ENCODE data around the gene B3GNT3. TPM values are rescaled to one million over a fixed set of nuclear protein-coding genes. Genes with fewer than 3 reads are reported as not detected.

The B3GNT3 gene
- total and polyA plus RNA-seq, 2 of the 4 experiments (the other 2 are of a cell fraction), result not detected

DNA sequence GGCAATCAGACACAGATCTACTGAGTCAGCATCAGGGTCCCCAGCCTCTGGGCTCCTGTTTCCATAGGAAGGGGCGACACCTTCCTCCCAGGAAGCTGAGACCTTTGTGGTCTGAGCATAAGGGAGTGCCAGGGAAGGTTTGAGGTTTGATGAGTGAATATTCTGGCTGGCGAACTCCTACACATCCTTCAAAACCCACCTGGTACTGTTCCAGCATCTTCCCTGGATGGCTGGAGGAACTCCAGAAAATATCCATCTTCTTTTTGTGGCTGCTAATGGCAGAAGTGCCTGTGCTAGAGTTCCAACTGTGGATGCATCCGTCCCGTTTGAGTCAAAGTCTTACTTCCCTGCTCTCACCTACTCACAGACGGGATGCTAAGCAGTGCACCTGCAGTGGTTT lies 17.2 kb downstream of the B3GNT3 start:
- intact Hi-C loops (cut with micrococcal nuclease), result no loop called here
- peaks cover 33% of the 10 kb centered on the region for H3K27me3 ChIP-seq (ENCODE audit: control insufficient read depth, insufficient read depth, low read length)
- in situ Hi-C loops (cut with MboI; ENCODE audit: low sequenced_read_pairs), result no loop called here
- no peaks in the 10 kb centered on the region for H4K20me1 ChIP-seq (ENCODE audit: insufficient read depth, low read length)
- no peak overlapping the region for H3K27ac ChIP-seq (ENCODE audit: insufficient read depth, low read length)
- H3K14ac ChIP-seq (replicated peaks; ENCODE audit: low read depth, low read length), result no peak overlapping the region
- no TSS peak for BruUV-seq (replicated peaks)
- no peak overlapping the region for H3K4me3 ChIP-seq (ENCODE audit: insufficient read depth, low read depth, low read length)
- H2BK120ac ChIP-seq (ENCODE audit: low read depth, low read length), result no peak overlapping the region
- WGBS, 2 experiments (ENCODE audit: extremely low coverage in 2 of 2, insufficient read length in 1 of 2), result no CpG with 5 or more reads among the region's 5 CpGs
- no peak overlapping the region for H3K4me2 ChIP-seq (ENCODE audit: low read depth, low read length)
- no peak overlapping the region for H4K91ac ChIP-seq (ENCODE audit: insufficient read depth, low read depth, low read length)
- ChIA-PET POLR2A (ENCODE audit: unreplicated experiment) (no interaction called here), CTCF (interaction anchor here (0.6 kb wide), 1 partner anchor 135 kb away, joined by 4 read pairs; no protein-coding TSS in a partner anchor)
- H2BK15ac ChIP-seq (ENCODE audit: low read depth, low read length), result no peak overlapping the region
- no peaks in the 10 kb centered on the region for H3K79me1 ChIP-seq (ENCODE audit: low read depth in 1 of 2, low read length in 2 of 2)
- DNase-seq (no peak), ATAC-seq (ENCODE audit: low read depth) (no peak)
- H2AK9ac ChIP-seq (replicated peaks; ENCODE audit: low read depth, low read length, poor library complexity), result no peak overlapping the region
- H2AK5ac ChIP-seq (ENCODE audit: low read depth, low read length), result no peak overlapping the region
- no peak overlapping the region for H3K18ac ChIP-seq (ENCODE audit: low read depth, low read length)
- no peak overlapping the region for H2BK20ac ChIP-seq (ENCODE audit: low read depth, low read length)
- H4K8ac ChIP-seq (ENCODE audit: low read depth in 2 of 2, low read length in 2 of 2), result no peak overlapping the region
- no peak overlapping the region for H2BK5ac ChIP-seq (ENCODE audit: low read depth, low read length, poor library complexity, severe bottlenecking)
- no peaks in the 10 kb centered on the region for H3K9me1 ChIP-seq (ENCODE audit: insufficient read depth, low read length)
- no peaks in the 10 kb centered on the region; the same call in 1 of the 2 replicates for H3K9me3 ChIP-seq (ENCODE audit: control insufficient read depth, insufficient read depth, low read length)
- H3K4ac ChIP-seq (ENCODE audit: low read depth, low read length), result no peak overlapping the region
- no peaks in the 10 kb centered on the region for H3K4me1 ChIP-seq (ENCODE audit: control insufficient read depth, insufficient read depth, low read length)
- H3K23ac ChIP-seq (ENCODE audit: low read depth, low read length), result no peak overlapping the region
- dilution Hi-C loops (cut with HindIII; ENCODE audit: low sequenced_read_pairs, unreplicated experiment), result no loop called here
- H2AFZ ChIP-seq (replicated peaks; ENCODE audit: low read length, poor library complexity), result no peak overlapping the region
- TF ChIP-seq CHD1 (IDR thresholded peaks at IDR 0.05; ENCODE audit: low read depth, low read length), result no peak
- no peak overlapping the region for H3K9ac ChIP-seq (ENCODE audit: low read depth, low read length)
- no peak overlapping the region for H4K5ac ChIP-seq (ENCODE audit: low read depth, low read length)
- no peak overlapping the region for H3K56ac ChIP-seq (ENCODE audit: extremely low read depth, insufficient read depth, low read length)
- H3K36me3 ChIP-seq (ENCODE audit: control insufficient read depth, insufficient read depth, low read length), result no peaks in the 10 kb centered on the region
